DND-41 (cell line): ENCODE measurements around the gene TRPM3.

Source experiments
- CTCF ChIP-seq: IDR thresholded peaks from 2 replicates; pipeline ENCODE4 v1.5.1; 2012; ENCODE audit warnings: borderline replicate concordance, low read length, moderate library complexity, mild to moderate bottlenecking; ENCODE audit not compliant: poor library complexity, severe bottlenecking; ENCODE audit errors: extremely low read depth
- EZH2 ChIP-seq: IDR thresholded peaks from 3 replicates; pipeline ENCODE4 v1.6.1; 2012; ENCODE audit warnings: borderline replicate concordance, low read depth, mild to moderate bottlenecking, moderate library complexity, low read length, inconsistent platforms; ENCODE audit not compliant: severe bottlenecking

GRCh38 chr9:70826562-70826961 lies 294.9 kb downstream of the TRPM3 start:
- no peak for TF ChIP-seq CTCF
- TF ChIP-seq EZH2 = no peak
